Fibroblast of villous mesenchyme (primary cell): ENCODE results near the gene NFE2L1. TPM values are rescaled to one million over a fixed set of nuclear protein-coding genes. Genes with fewer than 3 reads are reported as not detected.
A peak's percentile ranks its signal among the peaks of the same experiment; 100 is the strongest.

Source experiments
- DNase-seq: peaks from one replicate; pipeline ENCODE4 v3.0.0-alpha.2; 2010; ENCODE audit warnings: low read depth
- H3K4me3 ChIP-seq: 2 replicates; pipeline ENCODE4 v1.5.1; 2011; ENCODE audit warnings: low read depth, mild to moderate bottlenecking, low read length
- CTCF ChIP-seq: IDR thresholded peaks from 2 replicates; pipeline ENCODE4 v1.5.1; 2012; ENCODE audit warnings: low read depth, mild to moderate bottlenecking, low read length; ENCODE audit not compliant: insufficient read depth
- total RNA-seq: library from RNA; depleted of rRNA; stranded (reverse); fragments of >200 nt; gene quantifications from 2 replicates; pipeline ENCODE4 v1.2.3, GENCODE V29; 2012

Gene NFE2L1
- total RNA-seq, 1 donor, result 110 TPM

- no peak for DNase-seq
- peak overlapping the region; percentile 80 for H3K4me3 ChIP-seq
- TF ChIP-seq CTCF, result no peak
Observed at GRCh38 chr17:48037838-48038323, 10.3 kb upstream of the NFE2L1 start.

- DNase-seq, result no peak
- no peak overlapping the region for H3K4me3 ChIP-seq
- TF ChIP-seq CTCF, result no peak
Observed at GRCh38 chr17:48038687-48039086, 9.5 kb upstream of the NFE2L1 start.

GRCh38 chr17:48043176-48043575 is 5.0 kb upstream of the NFE2L1 start:
- H3K4me3 ChIP-seq, result no peak overlapping the region
- DNase-seq, result no peak
- TF ChIP-seq CTCF, result no peak

GRCh38 chr17:48044851-48045250 is 3.3 kb upstream of the NFE2L1 start:
- TF ChIP-seq CTCF, result no peak
- H3K4me3 ChIP-seq, result no peak overlapping the region
- DNase-seq, result no peak

- no peak overlapping the region for H3K4me3 ChIP-seq
- no peak for TF ChIP-seq CTCF
- DNase-seq, result peak; percentile 77
Observed at GRCh38 chr17:48045316-48046001, 2.7 kb upstream of the NFE2L1 start.

GRCh38 chr17:48046296-48046695 is 1.9 kb upstream of the NFE2L1 start:
- no peak for DNase-seq
- peak overlapping the region; percentile 82 for H3K4me3 ChIP-seq
- no peak for TF ChIP-seq CTCF

GRCh38 chr17:48047113-48047740 is 932 bp upstream of the NFE2L1 start:
- no peak for TF ChIP-seq CTCF
- no peak for DNase-seq
- peak overlapping the region; percentile 82 for H3K4me3 ChIP-seq
